ENCODE measurements around the gene PARD3. TPM values are rescaled to one million over a fixed set of nuclear protein-coding genes. Genes with fewer than 3 reads are reported as not detected.
"Not testable (repeated sequence)": the region's sequence is repeated elsewhere in the genome, so short reads cannot be mapped to it uniquely, and the experiment has no call there.

The PARD3 gene
- total RNA-seq, 2 experiments from 2014 or later = 0.93 to 1.2 TPM

GRCh38 chr10:34433241-34434076 is 381.6 kb downstream of the PARD3 start:
- intact Hi-C loops (cut with micrococcal nuclease) = no loop called here
- no peaks in the 10 kb centered on the region for H3K4me1 Mint-ChIP-seq (ENCODE audit: low read depth)
- H3K27ac Mint-ChIP-seq = no peak overlapping the region
- H3K9me3 Mint-ChIP-seq = no peaks in the 10 kb centered on the region
- ChIA-PET CTCF (no interaction called here), POLR2A (no interaction called here)
- H3K4me3 Mint-ChIP-seq = no peak overlapping the region
- H3K36me3 Mint-ChIP-seq = no peaks in the 10 kb centered on the region
- DNase-seq = no peak
- H3K27me3 Mint-ChIP-seq = peaks cover 6% of the 10 kb centered on the region

DNA sequence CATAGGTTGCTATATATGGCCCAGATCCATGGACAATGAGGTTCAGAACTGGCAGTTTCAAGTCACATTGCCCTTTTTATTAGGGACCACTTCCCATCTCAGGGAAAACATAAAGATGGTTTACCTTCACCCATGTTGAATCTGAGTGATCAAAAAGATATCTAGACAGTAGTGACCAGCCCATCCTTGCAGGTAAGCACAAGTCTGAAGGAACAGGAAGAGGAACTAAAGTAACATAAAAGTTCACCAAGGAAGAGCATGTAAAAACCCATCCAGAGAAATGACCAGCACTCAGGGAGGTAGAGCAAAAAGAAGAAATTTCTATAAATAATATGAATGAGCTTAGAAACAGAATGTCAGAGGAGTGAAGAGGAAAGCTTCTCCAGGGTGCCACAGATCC is 382.5 kb downstream of the PARD3 start:
- Mint-ChIP-seq H3K4me1 (ENCODE audit: low read depth) (no peaks in the 10 kb centered on the region), H3K9me3 (no peaks in the 10 kb centered on the region), H3K27me3 (peaks cover 6% of the 10 kb centered on the region), H3K27ac (no peak overlapping the region), H3K4me3 (no peak overlapping the region), H3K36me3 (no peaks in the 10 kb centered on the region)
- POLR2A ChIA-PET = no interaction called here
- CTCF ChIA-PET = no interaction called here
- DNase-seq = no peak
- intact Hi-C loops (cut with micrococcal nuclease) = no loop called here

DNA sequence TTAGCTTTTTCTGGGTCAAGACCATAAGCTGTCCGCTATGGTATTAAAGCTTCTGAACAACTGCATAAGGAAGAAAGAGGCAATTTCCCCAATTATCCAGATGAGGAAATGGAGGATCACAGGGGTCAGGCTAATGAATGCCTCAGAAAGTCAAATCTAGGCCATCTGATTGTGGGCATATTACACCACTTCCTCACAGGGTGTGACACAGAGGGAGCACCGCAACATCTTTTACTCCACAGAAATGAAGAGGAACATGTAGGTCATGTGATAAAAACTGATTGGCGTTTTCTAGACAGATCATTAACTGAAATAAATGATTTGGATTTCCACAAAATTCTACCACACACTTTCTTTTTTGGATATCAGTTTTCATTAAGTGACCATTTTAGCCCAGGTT is 384.4 kb downstream of the PARD3 start:
- peaks cover 6% of the 10 kb centered on the region for H3K27me3 Mint-ChIP-seq
- ChIA-PET CTCF (no interaction called here), POLR2A (no interaction called here)
- H3K36me3 Mint-ChIP-seq = no peaks in the 10 kb centered on the region
- intact Hi-C loops (cut with micrococcal nuclease) = no loop called here
- DNase-seq = no peak
- no peak overlapping the region for H3K4me3 Mint-ChIP-seq
- no peaks in the 10 kb centered on the region for H3K9me3 Mint-ChIP-seq
- H3K27ac Mint-ChIP-seq = no peak overlapping the region
- no peaks in the 10 kb centered on the region for H3K4me1 Mint-ChIP-seq (ENCODE audit: low read depth)

DNA sequence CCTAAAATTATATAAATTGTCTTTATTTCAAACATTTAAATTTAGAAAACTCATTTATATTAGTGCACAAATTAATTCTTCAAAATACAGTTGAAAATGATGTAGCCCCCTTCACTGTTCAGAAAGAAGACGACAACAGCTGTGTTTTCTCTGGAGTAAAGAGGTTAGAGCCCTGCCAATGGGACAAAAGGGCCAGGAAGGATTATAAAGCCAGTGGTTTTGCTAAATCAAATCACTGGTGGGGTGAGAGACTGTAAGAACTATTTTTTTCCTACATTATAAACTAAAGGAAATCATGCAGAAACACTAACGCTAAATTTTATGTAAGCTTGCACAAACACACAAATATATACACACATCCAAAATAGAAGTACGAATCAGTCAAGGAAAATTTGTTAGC is 386.6 kb downstream of the PARD3 start:
- Mint-ChIP-seq H3K36me3 (no peaks in the 10 kb centered on the region), H3K4me3 (no peak overlapping the region), H3K27ac (no peak overlapping the region), H3K4me1 (ENCODE audit: low read depth) (no peaks in the 10 kb centered on the region), H3K27me3 (peaks cover 3% of the 10 kb centered on the region), H3K9me3 (no peaks in the 10 kb centered on the region)
- ChIA-PET CTCF (no interaction called here), POLR2A (no interaction called here)
- no peak for DNase-seq
- intact Hi-C loops (cut with micrococcal nuclease) = no loop called here

- ChIA-PET CTCF (no interaction called here), POLR2A (interaction anchor here (0.6 kb wide), 1 partner anchor 1114 kb away, joined by 5 read pairs; no protein-coding TSS in a partner anchor)
- DNase-seq = no peak
- intact Hi-C loops (cut with micrococcal nuclease) = no loop called here
- Mint-ChIP-seq H3K36me3 (no peaks in the 10 kb centered on the region), H3K4me1 (ENCODE audit: low read depth) (no peaks in the 10 kb centered on the region), H3K9me3 (no peaks in the 10 kb centered on the region), H3K4me3 (no peak overlapping the region), H3K27ac (no peak overlapping the region), H3K27me3 (peaks cover 3% of the 10 kb centered on the region)
Measured at GRCh38 chr10:34427911-34428216, 387.2 kb downstream of the PARD3 start.

- POLR2A ChIA-PET = interaction anchor here (0.6 kb wide), 1 partner anchor 1114 kb away, joined by 5 read pairs; no protein-coding TSS in a partner anchor
- H3K4me1 Mint-ChIP-seq (ENCODE audit: low read depth); H3K36me3 Mint-ChIP-seq; intact Hi-C loops (cut with micrococcal nuclease); H3K4me3 Mint-ChIP-seq; CTCF ChIA-PET; H3K27ac Mint-ChIP-seq; H3K27me3 Mint-ChIP-seq; DNase-seq; H3K9me3 Mint-ChIP-seq: not testable (repeated sequence)
Measured at GRCh38 chr10:34427158-34427910, 387.8 kb downstream of the PARD3 start.

DNA sequence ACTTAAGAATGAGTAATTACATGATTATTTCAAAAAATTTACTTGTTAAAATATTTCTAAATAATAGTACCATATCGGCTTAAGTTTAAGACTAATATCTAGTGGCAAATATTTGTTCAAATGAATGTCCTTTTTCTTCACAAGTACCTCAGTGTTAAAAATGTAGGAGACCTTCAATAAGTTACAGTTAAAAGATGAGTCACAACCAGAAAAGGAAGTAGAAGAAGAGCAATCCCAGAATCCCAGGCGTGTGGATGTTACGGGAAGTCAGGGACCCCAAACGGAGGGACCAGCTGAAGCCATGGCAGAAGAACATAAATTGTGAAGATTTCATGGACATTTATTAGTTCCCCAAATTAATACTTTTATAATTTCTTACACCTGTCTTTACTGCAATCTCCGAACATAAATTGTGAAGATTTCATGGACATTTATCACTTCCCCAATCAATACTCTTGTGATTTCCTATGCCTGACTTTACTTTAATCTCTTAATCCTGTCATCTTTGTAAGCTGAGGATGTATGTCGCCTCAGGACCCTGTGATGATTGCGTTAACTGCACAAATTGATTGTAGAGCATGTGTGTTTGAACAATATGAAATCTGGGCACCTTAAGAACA is 388.4 kb downstream of the PARD3 start:
- H3K27ac Mint-ChIP-seq; DNase-seq; CTCF ChIA-PET; H3K36me3 Mint-ChIP-seq; H3K27me3 Mint-ChIP-seq; POLR2A ChIA-PET; H3K4me3 Mint-ChIP-seq; H3K4me1 Mint-ChIP-seq (ENCODE audit: low read depth); intact Hi-C loops (cut with micrococcal nuclease); H3K9me3 Mint-ChIP-seq: not testable (repeated sequence)

DNA sequence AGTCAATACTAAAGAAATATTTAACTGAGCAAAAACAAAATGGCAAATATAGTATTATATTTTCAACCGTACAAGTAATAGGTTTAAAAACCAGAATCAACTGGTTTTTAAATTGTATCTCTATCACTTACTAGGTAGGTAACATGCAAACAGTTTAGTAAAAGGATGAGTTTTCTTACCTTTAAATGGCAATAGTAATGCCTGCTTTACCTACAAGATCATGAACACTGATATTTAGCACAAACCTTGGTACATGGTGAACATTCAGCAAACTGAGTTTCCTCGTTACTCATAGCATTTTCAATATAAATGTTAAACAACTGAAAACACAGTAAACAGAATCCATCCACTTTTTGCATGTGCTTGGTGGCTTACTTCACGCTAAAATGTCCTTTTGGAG is 389.1 kb downstream of the PARD3 start:
- Mint-ChIP-seq H3K4me3 (no peak overlapping the region), H3K9me3 (no peaks in the 10 kb centered on the region), H3K36me3 (no peaks in the 10 kb centered on the region), H3K27ac (no peak overlapping the region), H3K4me1 (ENCODE audit: low read depth) (no peaks in the 10 kb centered on the region), H3K27me3 (peaks cover 3% of the 10 kb centered on the region)
- no peak for DNase-seq
- POLR2A ChIA-PET = no interaction called here
- CTCF ChIA-PET = no interaction called here
- intact Hi-C loops (cut with micrococcal nuclease) = no loop called here

- Mint-ChIP-seq H3K4me3 (no peak overlapping the region), H3K27me3 (no peaks in the 10 kb centered on the region), H3K9me3 (no peaks in the 10 kb centered on the region), H3K36me3 (no peaks in the 10 kb centered on the region), H3K27ac (no peak overlapping the region), H3K4me1 (ENCODE audit: low read depth) (no peaks in the 10 kb centered on the region)
- DNase-seq = no peak
- CTCF ChIA-PET = no interaction called here
- POLR2A ChIA-PET = no interaction called here
- intact Hi-C loops (cut with micrococcal nuclease) = no loop called here
Measured at GRCh38 chr10:34423673-34424625, 391.1 kb downstream of the PARD3 start.

DNA sequence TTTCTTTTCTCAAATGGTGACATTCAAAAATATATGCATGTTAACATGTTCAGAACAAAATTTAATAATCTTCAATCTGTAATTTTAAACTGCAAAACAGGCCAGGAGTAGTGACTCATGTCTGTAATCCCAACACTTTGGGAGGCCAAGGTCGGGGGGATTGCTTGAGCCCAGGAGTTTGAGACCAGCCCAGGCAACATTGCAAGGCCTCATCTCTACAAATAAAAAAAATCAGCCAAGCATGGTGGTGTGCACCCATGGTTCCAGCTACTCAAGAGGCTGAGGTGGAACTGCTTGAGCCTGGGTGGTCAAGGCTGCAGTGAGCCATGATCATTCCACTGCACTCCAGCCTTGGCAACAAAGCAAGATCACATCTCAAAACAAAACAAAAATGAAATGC is 394.3 kb downstream of the PARD3 start:
- intact Hi-C loops (cut with micrococcal nuclease) = no loop called here
- ChIA-PET POLR2A (no interaction called here), CTCF (no interaction called here)
- no peaks in the 10 kb centered on the region for H3K4me1 Mint-ChIP-seq (ENCODE audit: low read depth)
- H3K27me3 Mint-ChIP-seq = no peaks in the 10 kb centered on the region
- no peak overlapping the region for H3K27ac Mint-ChIP-seq
- no peak for DNase-seq
- H3K4me3 Mint-ChIP-seq = no peak overlapping the region
- H3K9me3 Mint-ChIP-seq = no peaks in the 10 kb centered on the region
- H3K36me3 Mint-ChIP-seq = no peaks in the 10 kb centered on the region

GRCh38 chr10:34420273-34420672 is 394.8 kb downstream of the PARD3 start:
- no peak overlapping the region for H3K27ac Mint-ChIP-seq
- no peaks in the 10 kb centered on the region for H3K4me1 Mint-ChIP-seq (ENCODE audit: low read depth)
- POLR2A ChIA-PET = no interaction called here
- H3K27me3 Mint-ChIP-seq = no peaks in the 10 kb centered on the region
- DNase-seq = no peak
- H3K36me3 Mint-ChIP-seq = no peaks in the 10 kb centered on the region
- no peaks in the 10 kb centered on the region for H3K9me3 Mint-ChIP-seq
- intact Hi-C loops (cut with micrococcal nuclease) = no loop called here
- H3K4me3 Mint-ChIP-seq = no peak overlapping the region
- CTCF ChIA-PET = no interaction called here

DNA sequence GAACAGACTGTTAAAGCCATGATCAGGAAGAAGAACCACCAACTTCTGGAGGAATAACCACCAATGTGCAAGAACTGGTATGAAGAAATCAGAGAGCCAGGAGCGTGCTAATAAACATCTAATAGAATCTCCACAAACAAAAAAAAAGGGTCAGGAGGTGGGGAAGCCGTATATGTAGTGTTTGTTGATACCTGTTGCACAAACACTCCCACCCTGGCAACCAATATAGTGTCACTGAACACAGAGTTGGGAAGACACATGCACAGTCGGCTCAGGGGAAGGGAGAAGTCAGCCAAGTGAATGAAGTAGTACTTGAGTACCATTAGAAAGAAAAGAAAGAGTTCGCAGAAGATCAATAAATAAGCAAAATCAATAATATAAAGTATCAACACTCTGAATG is 400.1 kb downstream of the PARD3 start:
- Mint-ChIP-seq H3K27ac (no peak overlapping the region), H3K36me3 (no peaks in the 10 kb centered on the region), H3K27me3 (no peaks in the 10 kb centered on the region), H3K9me3 (no peaks in the 10 kb centered on the region), H3K4me1 (ENCODE audit: low read depth) (no peaks in the 10 kb centered on the region), H3K4me3 (no peak overlapping the region)
- POLR2A ChIA-PET = no interaction called here
- CTCF ChIA-PET = no interaction called here
- intact Hi-C loops (cut with micrococcal nuclease) = no loop called here
- DNase-seq = no peak
